Measurements from ENCODE around the gene PRM3.

Gene PRM3

GRCh38 chr16:11258553-11259492 lies 14.6 kb downstream of the PRM3 start:
- DNase-seq, result no peak

GRCh38 chr16:11257131-11257938 lies 16.1 kb downstream of the PRM3 start:
- DNase-seq, result peak; percentile 61

GRCh38 chr16:11256661-11257130 lies 16.7 kb downstream of the PRM3 start:
- DNase-seq, result peak; percentile 42

- DNase-seq, result peak; percentile 88
These were observed 17.4 kb downstream of the PRM3 start, which contains the start of gene SOCS1 for GRCh38 chr16:11255737-11256660. TSS of gene SOCS1 (minus strand) at chr16:11256204. CDS start at chr16:11255478, 726 bp downstream.

- peak; percentile 64 for DNase-seq
These were observed 18.3 kb downstream of the PRM3 start for GRCh38 chr16:11254913-11255736.

GRCh38 chr16:11253995-11254912 lies 19.2 kb downstream of the PRM3 start:
- DNase-seq, result no peak

GRCh38 chr16:11253009-11253994 lies 20.1 kb downstream of the PRM3 start:
- peak; percentile 49 for DNase-seq

- DNase-seq, result no peak
These were observed 20.9 kb downstream of the PRM3 start for GRCh38 chr16:11252482-11252931.

GRCh38 chr16:11251525-11252481 lies 21.6 kb downstream of the PRM3 start:
- peak; percentile 81 for DNase-seq

GRCh38 chr16:11250786-11251524 lies 22.5 kb downstream of the PRM3 start:
- no peak for DNase-seq

GRCh38 chr16:11250091-11250785 lies 23.2 kb downstream of the PRM3 start:
- DNase-seq, result no peak

GRCh38 chr16:11249233-11250061 lies 24.0 kb downstream of the PRM3 start:
- no peak for DNase-seq

- no peak for DNase-seq
These were observed 25.3 kb downstream of the PRM3 start for GRCh38 chr16:11248133-11248532.

- no peak for DNase-seq
These were observed 27.4 kb downstream of the PRM3 start for GRCh38 chr16:11245988-11246387.

GRCh38 chr16:11245222-11245737 lies 28.1 kb downstream of the PRM3 start:
- DNase-seq, result no peak
